ENCODE data around the gene FGD3.
"Not testable (repeated sequence)": the region's sequence is repeated elsewhere in the genome, so short reads cannot be mapped to it uniquely, and the experiment has no call there.

The FGD3 gene, protein sequence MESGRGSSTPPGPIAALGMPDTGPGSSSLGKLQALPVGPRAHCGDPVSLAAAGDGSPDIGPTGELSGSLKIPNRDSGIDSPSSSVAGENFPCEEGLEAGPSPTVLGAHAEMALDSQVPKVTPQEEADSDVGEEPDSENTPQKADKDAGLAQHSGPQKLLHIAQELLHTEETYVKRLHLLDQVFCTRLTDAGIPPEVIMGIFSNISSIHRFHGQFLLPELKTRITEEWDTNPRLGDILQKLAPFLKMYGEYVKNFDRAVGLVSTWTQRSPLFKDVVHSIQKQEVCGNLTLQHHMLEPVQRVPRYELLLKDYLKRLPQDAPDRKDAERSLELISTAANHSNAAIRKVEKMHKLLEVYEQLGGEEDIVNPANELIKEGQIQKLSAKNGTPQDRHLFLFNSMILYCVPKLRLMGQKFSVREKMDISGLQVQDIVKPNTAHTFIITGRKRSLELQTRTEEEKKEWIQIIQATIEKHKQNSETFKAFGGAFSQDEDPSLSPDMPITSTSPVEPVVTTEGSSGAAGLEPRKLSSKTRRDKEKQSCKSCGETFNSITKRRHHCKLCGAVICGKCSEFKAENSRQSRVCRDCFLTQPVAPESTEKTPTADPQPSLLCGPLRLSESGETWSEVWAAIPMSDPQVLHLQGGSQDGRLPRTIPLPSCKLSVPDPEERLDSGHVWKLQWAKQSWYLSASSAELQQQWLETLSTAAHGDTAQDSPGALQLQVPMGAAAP
- 2.3 to 75.5 (median 32.0) reads per million in 17 experiments for total RNA-seq

DNA sequence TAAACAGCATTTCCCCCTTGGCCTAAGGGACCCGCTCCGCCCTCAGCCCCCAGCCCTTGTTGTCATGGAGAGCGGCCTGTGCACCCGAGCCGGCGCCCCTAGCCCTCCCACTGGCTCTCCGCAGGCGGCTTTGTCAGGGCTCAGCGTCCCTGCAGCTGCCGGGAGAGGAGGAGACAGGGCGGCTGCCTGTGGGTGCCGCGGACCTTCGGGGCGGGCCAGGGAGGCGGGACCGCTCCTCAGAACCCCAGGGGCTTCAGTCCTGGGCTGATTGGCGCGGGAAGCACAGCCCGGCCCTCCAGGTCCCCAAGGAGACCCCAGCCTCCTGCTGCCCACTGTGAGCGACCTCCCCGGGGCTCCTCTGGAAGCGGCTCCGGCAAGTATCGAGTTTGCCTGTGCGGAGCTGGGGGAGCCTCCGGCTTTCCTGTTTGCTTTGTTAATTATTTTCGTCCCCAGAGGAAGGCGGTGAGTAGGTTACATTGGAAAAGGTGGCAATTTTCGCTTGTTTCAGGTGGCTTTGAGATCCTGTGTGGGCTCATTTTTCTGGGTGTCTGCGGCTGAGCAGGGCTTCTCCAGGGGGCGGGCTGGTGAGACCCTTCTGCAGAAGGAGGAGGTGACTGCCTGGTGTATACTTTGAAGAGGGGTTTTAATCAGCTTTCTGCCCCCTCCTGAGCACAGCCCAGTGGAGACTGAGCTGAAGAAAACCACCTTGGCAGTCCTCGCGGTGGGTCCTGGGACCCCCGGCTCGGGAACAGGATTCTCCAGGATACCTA, at the start of gene FGD3:
Gene FGD3 (plus strand): TSS at position 256 of the 770 bp plus-strand sequence. CDS start 28,734 bp downstream, outside the sequence.
- DNase-seq: peak; percentile 10 to 55 (median 34)

DNA sequence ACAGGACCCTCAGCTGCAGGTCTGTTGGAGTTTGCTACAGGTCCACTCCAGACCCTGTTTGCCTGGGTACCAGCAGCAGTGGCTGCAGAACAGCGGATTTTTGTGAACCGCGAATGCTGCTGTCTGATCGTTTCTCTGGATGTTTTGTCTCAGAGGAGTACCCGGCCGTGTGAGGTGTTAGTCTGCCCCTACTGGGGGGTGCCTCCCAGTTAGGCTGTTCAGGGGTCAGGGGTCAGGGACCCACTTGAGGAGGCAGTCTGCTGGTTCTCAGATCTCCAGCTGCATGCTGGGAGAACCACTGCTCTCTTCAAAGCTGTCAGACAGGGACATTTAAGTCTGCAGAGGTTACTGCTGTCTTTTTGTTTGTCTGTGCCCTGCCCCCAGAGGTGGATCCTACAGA, 42.2 kb upstream of the FGD3 start:
- DNase-seq: not testable (repeated sequence)

DNA sequence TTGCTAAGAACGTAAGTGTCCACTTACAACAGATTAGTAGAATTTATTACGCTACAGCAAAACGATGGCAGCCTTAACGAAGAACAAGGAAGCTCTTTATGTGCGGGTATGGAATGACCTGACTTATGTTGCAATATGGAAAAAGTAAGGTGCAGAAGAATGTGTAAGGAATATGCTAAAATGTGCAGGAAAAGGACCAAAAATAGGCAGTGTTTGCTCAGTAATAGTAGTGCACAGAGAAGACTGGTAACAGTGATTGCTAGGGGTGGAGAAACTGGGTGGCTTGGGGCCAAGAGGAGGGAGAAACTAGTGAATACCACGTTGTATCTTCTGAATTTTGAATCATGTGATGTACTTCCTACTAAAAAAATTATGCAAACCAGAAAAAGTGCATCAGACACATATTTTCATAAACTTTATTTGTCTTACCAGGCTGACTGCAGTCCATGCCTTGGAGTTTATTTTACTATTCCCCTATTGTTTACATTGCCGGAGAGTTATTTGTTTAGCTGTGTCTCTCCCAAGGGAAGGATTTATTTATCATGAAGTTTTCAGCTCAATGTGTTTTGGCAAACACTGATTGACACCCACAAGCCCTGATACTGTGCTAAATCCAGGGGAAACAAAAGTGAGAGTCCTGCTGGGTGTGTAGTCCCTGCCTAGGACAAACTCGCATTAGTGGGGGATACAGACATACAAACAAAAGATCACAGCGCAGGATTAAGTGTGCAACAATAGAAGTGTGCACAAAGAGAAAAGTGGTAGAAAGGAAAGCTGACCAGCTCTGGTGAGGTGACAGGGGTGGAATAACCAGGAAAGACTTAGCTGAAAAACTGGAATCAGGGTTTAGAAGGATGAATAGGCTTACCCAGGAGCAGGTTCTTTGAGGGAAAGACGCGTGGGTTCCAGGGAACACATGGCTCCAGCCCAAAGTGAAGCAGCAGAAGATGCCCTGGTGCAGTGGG, 35.5 kb upstream of the FGD3 start:
- DNase-seq: peak; percentile 49 to 66 (median 62)

DNA sequence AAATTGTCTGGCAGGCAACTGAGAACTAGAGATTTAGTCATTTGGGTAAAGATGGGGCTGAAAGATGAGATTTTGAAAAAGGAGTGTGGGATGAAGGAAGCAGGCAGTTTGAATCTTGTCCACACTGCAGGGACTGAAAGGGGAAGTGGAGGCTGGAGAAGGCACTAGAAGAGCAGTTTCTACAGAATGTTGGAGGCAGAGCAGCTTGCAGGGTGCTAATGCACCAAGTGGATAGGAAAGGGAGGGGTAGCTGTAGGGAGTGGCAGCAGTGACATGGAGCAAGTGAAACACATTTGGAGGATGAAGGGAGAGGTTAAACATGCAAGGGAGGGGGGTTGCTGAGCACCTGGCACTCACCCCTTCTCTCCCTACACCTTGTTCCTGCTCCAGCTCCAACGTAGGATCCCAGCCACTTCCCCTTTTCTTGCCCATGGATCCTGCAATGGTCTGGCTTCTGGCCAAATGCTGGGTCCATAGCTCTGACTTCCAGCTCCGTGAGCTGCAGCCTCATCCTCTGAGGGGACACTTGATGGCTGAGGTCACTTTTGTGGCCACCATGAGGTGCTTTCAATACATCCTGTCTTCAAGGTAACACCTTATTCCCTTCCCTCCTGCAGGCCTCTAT, 30.0 kb upstream of the FGD3 start:
- DNase-seq: peak; percentile 58 to 80 (median 74)

DNA sequence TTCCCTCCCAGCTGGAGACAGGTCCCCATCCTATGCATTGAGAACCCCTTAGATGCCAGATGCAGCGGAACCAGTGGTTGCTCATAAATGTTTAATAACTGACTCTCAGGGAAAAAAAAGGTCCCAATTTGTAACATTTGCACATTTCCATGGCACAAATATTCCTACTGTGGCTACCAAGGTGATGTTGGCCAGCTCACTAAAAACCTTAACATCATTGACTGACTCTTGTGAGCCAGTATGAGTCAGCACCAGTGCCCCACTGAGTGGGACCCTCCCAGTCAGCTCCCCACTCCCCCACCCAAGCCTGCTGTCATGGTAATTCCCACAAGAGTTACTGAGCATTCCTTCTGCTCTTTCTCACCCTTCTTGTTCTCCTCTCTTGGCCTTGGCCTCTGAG, 26.9 kb upstream of the FGD3 start:
- DNase-seq: no peak

DNA sequence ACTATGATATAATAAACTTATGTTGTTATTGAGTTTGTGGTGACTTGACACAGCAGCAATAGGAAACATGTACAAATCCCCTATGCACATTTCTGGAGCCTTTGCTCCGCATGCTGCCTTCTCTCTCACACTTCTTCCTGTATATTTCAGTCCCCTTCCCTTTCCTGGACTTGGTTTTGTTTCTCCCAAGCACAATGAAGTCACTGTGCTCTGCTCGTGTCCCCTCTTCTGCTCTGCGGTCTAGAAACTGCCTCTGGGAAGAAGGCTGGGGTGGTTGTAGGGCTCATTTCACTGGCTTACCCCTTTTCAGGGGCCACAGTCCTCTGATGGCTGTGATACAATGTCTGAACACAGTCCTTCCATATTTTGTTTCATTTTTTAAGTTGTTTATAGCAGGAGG, 15.7 kb upstream of the FGD3 start:
- DNase-seq: peak in 3 of 4 experiments; percentile 11 to 38 (median 26)

DNA sequence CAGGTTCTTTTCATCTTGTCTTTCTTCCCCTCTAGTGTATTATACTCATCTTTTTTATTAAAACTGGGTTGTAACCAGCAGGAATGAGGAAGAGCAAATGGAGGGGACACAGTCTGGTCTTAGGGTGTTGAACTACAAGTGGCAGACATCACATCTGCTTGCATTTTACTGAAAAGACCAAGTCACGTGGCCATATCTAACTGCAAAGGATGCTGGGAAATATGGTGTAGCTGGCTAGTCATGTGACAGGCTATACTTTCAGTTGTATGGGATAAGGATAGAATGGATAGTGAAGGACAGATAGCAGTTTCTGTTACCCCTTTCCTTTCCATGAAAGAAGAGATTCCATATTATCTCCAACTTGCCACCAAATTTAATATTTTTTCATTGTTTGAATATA, 13.0 kb upstream of the FGD3 start:
- no peak for DNase-seq

DNA sequence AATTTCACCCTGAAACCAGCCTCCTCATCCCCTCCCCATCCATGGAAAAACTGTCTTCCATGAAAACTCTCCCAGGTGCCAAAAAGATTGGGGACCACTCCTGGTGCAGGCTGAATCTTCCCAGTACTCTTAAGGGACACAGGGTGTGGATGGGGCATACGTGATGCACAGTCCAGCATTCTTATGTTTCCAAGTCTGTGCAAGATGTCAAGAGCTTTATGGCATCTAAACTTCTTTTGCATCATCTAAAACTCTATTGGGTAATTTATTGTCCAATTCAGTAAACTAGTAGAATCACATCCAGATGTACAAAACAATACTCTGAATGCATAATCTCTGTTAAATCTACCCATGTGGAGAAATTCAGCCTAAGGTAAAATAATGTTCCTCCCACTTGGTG, 9.3 kb upstream of the FGD3 start:
- no peak for DNase-seq

DNA sequence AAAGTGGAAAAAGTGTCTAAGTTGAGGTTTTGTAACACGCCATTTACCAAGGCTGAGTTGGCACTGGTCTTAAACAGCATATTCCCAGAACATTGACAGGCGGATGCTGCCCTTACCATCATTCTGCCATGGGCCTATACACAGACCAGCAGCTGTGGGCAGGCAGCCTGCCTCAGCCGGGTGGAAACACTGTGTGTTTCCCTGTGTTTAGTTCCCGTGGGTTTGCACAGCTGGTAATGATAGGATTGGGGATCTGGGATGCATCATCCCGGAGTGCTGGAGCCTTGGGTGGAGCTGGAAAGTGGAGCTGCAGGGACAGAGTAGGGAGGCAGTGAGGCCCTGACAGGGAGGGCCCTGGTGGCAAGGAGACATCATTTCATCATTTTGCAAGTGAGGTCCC, 5.5 kb upstream of the FGD3 start:
- no peak for DNase-seq

DNA sequence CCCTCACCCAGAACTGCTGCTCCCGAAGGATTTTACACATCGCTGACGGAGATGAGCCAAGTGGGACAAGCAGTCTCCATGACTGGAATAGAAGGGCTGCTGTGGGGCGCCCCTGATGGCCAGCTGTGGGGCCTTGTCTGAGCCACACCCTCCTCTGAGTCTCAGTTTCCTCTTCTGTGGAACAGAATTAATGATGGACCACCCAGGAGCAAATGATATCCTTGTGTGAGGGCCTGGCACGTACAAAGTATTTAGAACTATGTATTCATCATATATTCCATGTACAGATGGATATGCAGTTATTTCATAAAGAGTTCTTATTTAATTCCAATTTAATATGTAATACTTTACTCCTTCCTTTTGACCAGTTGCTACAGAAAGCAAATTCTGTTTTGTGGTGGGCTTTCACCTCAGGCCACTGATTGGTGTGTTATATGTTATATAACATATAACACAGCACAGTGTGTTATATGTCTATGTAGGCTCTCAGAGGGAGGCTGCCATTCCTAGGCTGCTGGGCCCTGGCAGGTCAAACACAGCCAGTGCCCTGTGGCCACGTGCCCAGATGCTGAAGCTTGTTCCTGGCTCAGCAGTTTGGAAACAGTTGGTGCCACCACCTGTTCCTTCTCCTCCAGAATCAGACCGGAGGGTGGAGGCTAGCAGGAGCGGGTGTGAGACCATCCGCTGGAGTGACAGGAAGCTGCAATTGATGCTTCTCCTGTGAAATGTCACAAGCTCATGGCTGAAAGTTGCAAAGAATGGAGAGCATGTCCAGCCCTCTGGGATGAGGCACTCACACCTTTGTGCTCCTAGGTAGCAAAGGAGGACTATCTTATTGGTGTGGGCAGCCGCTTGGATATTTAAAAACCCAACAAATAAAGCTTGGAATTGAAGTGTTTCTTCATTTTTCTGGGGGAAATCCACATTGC, 4.4 kb upstream of the FGD3 start:
- DNase-seq: no peak

DNA sequence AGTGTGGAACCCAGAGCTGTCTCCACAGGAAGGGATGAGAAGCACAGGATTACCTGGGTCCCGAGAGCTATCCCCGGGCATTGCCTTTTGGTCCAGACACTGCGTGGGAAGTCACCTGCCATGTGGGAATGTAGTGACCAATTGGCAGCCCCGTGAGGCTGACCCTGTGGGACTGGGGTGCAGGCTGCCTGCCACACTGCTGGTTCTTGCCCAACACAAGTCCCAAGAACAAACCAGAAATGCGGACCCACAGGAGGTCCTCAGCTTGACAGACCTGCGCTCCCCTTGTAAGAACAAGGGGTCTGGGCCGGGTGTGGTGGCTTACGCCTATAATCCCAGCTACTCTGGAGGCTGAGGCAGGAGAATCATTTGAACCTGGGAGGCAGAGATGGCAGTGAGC, 2.4 kb upstream of the FGD3 start:
- DNase-seq: no peak

DNA sequence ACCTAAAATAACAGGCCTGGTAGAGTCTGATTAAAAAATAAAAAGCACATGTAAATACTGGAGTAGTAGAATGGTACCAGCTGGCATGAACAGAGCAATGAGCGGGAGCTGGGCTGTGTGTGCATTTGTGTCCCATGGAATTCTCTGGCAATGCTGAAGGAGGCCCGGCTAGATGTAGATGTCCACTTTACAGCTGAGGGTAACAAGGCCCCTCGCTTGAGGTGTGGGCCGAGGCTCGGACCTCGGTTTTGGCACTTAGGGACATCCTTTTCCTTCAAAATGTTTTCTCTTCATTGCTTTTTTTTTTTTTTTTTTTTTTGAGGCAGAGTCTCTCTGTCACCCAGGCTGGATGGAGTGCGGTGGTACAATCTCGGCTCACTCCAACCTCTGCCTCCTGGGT, 1.5 kb upstream of the FGD3 start:
- no peak for DNase-seq

DNA sequence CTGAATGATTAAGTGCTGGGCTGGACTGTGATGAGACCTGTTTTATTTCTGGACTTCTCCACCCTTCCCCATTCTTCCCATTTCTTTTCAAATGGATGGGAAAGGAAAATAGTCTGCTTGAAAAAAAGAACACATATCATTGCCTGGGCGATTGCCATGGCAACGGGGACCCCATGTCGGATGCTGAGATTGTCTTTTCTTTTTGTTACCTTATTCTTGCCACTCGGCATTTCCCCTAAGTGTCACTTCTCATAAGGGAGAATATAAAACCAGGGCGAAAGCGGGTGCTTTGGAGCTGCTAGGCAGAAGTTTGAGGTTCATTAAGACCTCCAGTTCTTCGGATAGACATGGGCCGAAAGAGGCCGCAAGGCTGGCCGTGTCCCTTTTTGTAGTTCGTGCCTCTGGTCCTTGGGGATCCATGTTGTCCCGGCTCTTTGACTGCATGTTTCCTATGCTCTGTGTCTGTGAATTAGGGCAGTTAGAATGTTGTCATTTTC, 763 bp downstream of the FGD3 start:
- DNase-seq: no peak

DNA sequence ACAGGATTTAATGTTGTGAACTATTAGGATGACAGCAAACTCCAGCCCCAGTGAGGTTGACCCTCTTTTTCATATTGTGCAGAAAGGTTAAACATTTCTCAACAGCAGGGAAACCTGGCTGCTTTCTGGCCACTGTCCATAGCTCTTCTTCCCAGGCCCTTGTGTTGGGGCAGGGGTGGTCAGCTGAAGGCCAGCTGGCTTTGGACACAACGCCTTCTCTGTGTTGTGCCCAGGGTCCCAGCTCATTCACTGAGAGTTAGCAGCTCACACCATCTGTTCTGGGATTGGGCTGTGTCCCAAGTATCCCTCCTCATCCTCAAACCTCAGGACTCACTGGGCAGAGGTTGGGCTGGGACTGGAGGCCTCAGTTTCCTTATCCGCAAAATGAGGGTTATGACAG, 1.3 kb downstream of the FGD3 start:
- DNase-seq: no peak

DNA sequence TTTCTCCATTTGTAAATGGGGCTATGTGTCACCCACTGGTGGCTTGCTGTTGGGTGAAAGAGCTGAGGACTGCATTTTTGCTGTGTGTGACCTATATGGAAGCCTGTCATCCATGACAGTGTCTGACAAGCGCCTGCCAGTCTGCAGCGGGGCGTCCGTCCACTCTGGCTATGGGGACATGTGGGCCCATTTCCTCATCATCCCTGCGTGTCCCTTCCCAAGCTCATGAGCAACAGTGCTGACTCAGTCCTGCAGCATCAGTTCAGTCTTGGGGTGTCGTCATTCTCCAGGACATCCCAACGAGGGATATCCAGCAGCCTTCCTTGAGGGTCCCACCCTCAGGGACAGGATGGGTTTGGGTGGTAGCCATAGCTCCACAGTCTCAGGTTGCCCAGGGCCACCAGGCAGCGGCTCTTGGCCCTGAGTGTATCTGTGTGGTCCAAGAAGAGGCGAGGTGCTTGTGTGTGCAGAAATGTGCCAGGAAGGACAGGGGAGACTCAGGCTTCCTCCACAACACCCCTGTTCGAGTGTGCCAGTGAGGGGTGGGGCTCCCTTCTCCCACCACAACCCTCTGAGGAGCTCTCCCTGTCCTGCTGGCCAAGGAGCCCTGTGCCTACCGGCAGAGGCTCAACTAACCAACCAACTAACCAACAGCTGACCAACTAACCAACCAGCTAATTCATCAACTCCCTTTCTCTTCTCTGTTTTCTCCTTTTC, 2.1 kb downstream of the FGD3 start:
- no peak for DNase-seq

DNA sequence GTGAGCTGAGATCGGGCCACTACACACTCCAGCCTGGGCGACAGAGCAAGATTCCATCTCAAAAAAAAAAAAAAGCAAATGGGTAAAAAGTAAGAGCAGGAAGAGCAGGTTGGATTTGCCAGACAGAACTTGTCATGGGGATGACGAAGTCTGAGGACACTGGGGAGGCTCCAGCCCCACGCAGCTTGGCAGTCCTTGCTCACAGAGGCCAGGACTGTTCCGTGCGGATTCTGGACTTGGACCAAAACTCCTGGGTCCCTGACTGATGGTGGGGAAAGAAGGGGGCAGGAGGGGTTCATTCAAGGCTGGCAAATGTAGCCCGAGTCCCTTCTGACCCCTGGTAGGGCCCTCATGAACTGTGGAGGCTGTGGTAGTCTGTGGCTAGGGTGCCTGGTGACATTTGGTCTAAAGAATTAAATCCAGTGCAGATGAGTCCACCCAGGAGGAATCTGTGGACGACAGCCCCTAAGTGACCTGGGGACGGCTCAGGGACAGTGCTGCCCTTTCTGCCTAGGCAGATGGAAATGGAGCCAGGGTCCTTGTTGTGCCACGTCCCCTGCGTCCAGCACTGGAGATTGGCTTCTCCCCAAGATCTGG, 3.1 kb downstream of the FGD3 start:
- no peak for DNase-seq

DNA sequence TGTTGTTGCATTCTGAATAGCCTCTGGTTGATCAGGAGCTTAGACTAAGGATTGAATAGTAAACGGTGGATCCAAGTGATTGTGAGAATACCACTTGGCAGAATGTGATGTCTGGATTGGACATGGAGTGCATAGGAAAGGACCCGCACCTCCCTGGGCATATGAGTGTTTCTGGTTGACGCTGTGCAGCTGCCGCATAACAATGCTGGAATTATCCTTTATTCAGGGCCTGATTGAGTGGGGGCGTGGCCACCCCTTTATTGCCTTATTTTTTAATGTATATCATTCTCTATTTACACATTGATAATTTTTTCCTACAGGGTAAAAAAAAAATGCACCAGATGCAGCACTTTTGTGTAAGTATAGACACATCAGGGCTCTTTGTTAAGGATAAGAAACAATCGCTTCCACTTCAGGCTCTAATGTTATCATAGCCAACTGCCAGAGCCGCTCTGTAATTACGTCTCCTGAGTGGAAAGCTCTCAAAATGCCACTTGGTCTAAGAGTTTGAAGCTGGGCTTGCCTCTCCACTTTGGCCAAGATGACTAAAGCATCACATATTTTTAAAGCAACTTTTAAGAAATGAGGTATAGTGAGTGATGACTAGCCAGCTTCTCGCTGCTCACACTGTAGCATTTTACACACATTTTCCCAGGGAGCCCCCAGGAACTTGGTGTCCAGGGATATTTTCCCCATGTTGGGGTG, 5.7 kb downstream of the FGD3 start:
- DNase-seq: no peak
